ENCODE results near the gene CNOT2.
"Not testable (repeated sequence)": the region's sequence is repeated elsewhere in the genome, so short reads cannot be mapped to it uniquely, and the experiment has no call there.

CNOT2 gene

GRCh38 chr12:70292017-70292776 is 49.0 kb downstream of the CNOT2 start:
- no peak for DNase-seq (ENCODE audit: extremely low read depth in 1 of 2, low read depth in 1 of 2)

- DNase-seq (ENCODE audit: extremely low read depth in 1 of 2, low read depth in 1 of 2): not testable (repeated sequence)
Measured at GRCh38 chr12:70304684-70305555, 61.7 kb downstream of the CNOT2 start.

GRCh38 chr12:70305794-70306193 is 62.6 kb downstream of the CNOT2 start:
- no peak for DNase-seq (ENCODE audit: extremely low read depth in 1 of 2, low read depth in 1 of 2)

GRCh38 chr12:70306676-70307075 is 63.4 kb downstream of the CNOT2 start:
- DNase-seq (ENCODE audit: extremely low read depth in 1 of 2, low read depth in 1 of 2): no peak

GRCh38 chr12:70307868-70308267 is 64.6 kb downstream of the CNOT2 start:
- DNase-seq (ENCODE audit: extremely low read depth in 1 of 2, low read depth in 1 of 2): no peak

- no peak for DNase-seq (ENCODE audit: extremely low read depth in 1 of 2, low read depth in 1 of 2)
Measured at GRCh38 chr12:70309348-70309747, 66.1 kb downstream of the CNOT2 start.

- no peak for DNase-seq (ENCODE audit: extremely low read depth in 1 of 2, low read depth in 1 of 2)
Measured at GRCh38 chr12:70314145-70314544, 70.9 kb downstream of the CNOT2 start.

- DNase-seq (ENCODE audit: extremely low read depth in 1 of 2, low read depth in 1 of 2): no peak
Measured at GRCh38 chr12:70317781-70318180, 74.5 kb downstream of the CNOT2 start.

- DNase-seq (ENCODE audit: extremely low read depth in 1 of 2, low read depth in 1 of 2): no peak
Measured at GRCh38 chr12:70319605-70320004, 76.4 kb downstream of the CNOT2 start.

- DNase-seq (ENCODE audit: extremely low read depth in 1 of 2, low read depth in 1 of 2): no peak
Measured at GRCh38 chr12:70321191-70321590, 78.0 kb downstream of the CNOT2 start.

- DNase-seq (ENCODE audit: extremely low read depth in 1 of 2, low read depth in 1 of 2): no peak
Measured at GRCh38 chr12:70327541-70327940, 84.3 kb downstream of the CNOT2 start.

GRCh38 chr12:70329728-70330127 is 86.5 kb downstream of the CNOT2 start:
- no peak for DNase-seq (ENCODE audit: extremely low read depth in 1 of 2, low read depth in 1 of 2)

- no peak for DNase-seq (ENCODE audit: extremely low read depth in 1 of 2, low read depth in 1 of 2)
Measured at GRCh38 chr12:70330158-70330557, 86.9 kb downstream of the CNOT2 start.

GRCh38 chr12:70332236-70332635 is 89.0 kb downstream of the CNOT2 start:
- no peak for DNase-seq (ENCODE audit: extremely low read depth in 1 of 2, low read depth in 1 of 2)

GRCh38 chr12:70334742-70335141 is 91.5 kb downstream of the CNOT2 start:
- no peak for DNase-seq (ENCODE audit: extremely low read depth in 1 of 2, low read depth in 1 of 2)

- no peak for DNase-seq (ENCODE audit: extremely low read depth in 1 of 2, low read depth in 1 of 2)
Measured at GRCh38 chr12:70338531-70338930, 95.3 kb downstream of the CNOT2 start.

- DNase-seq (ENCODE audit: extremely low read depth in 1 of 2, low read depth in 1 of 2): no peak
Measured at GRCh38 chr12:70351076-70351475, 107.8 kb downstream of the CNOT2 start.

- DNase-seq (ENCODE audit: extremely low read depth in 1 of 2, low read depth in 1 of 2): no peak
Measured at GRCh38 chr12:70353780-70354660, 110.8 kb downstream of the CNOT2 start.

GRCh38 chr12:70354787-70355186 is 111.6 kb downstream of the CNOT2 start:
- no peak for DNase-seq (ENCODE audit: extremely low read depth in 1 of 2, low read depth in 1 of 2)

GRCh38 chr12:70355972-70356371 is 112.7 kb downstream of the CNOT2 start:
- no peak for DNase-seq (ENCODE audit: extremely low read depth in 1 of 2, low read depth in 1 of 2)

Measured in activated CD8-positive, alpha-beta memory T cell treated with anti-CD3 and anti-CD28 coated beads for 1 hour (primary cell).